Stimulated activated CD8-positive, alpha-beta memory T cell treated with anti-CD3 and anti-CD28 coated beads, Interleukin-12 subunit alpha, Interleukin-12 subunit beta, amount 100 ng/mL, for 4 hours (primary cell): Measurements from ENCODE around the gene GALNT2.

ENCODE experiments used
- DNase-seq: peaks from one replicate; pipeline ENCODE4 v3.0.0-alpha.2; 2020; ENCODE audit warnings: low read depth

The GALNT2 gene

GRCh38 chr1:230072296-230072695 lies 5.3 kb downstream of the GALNT2 start:
- no peak for DNase-seq

GRCh38 chr1:230072866-230073265 lies 5.8 kb downstream of the GALNT2 start:
- DNase-seq, result no peak

- DNase-seq, result no peak
Observed at GRCh38 chr1:230073371-230074035, 6.5 kb downstream of the GALNT2 start.

- DNase-seq, result no peak
Observed at GRCh38 chr1:230074270-230074669, 7.2 kb downstream of the GALNT2 start.

- DNase-seq, result no peak
Observed at GRCh38 chr1:230074762-230075161, 7.7 kb downstream of the GALNT2 start.

- DNase-seq, result no peak
Observed at GRCh38 chr1:230076121-230076520, 9.1 kb downstream of the GALNT2 start.

GRCh38 chr1:230077011-230077410 lies 10.0 kb downstream of the GALNT2 start:
- no peak for DNase-seq

- no peak for DNase-seq
Observed at GRCh38 chr1:230077436-230078213, 10.6 kb downstream of the GALNT2 start.

GRCh38 chr1:230079199-230080024 lies 12.4 kb downstream of the GALNT2 start:
- no peak for DNase-seq

GRCh38 chr1:230080822-230081221 lies 13.8 kb downstream of the GALNT2 start:
- DNase-seq, result no peak

- no peak for DNase-seq
Observed at GRCh38 chr1:230081751-230082150, 14.7 kb downstream of the GALNT2 start.

- no peak for DNase-seq
Observed at GRCh38 chr1:230082211-230082610, 15.2 kb downstream of the GALNT2 start.

- no peak for DNase-seq
Observed at GRCh38 chr1:230083053-230083452, 16.0 kb downstream of the GALNT2 start.

GRCh38 chr1:230083746-230084407 lies 16.8 kb downstream of the GALNT2 start:
- DNase-seq, result no peak

- DNase-seq, result peak; percentile 27
Observed at GRCh38 chr1:230084408-230085177, 17.6 kb downstream of the GALNT2 start.

GRCh38 chr1:230085178-230085515 lies 18.1 kb downstream of the GALNT2 start:
- no peak for DNase-seq

- no peak for DNase-seq
Observed at GRCh38 chr1:230086151-230086550, 19.1 kb downstream of the GALNT2 start.

GRCh38 chr1:230087028-230087716 lies 20.1 kb downstream of the GALNT2 start:
- DNase-seq, result no peak

- no peak for DNase-seq
Observed at GRCh38 chr1:230087717-230088105, 20.7 kb downstream of the GALNT2 start.

GRCh38 chr1:230090194-230090711 lies 23.2 kb downstream of the GALNT2 start:
- no peak for DNase-seq
